ENCODE measurements around the gene LAMTOR5.
"Not testable (repeated sequence)": the region's sequence is repeated elsewhere in the genome, so short reads cannot be mapped to it uniquely, and the experiment has no call there.

LAMTOR5 gene

GRCh38 chr1:110407260-110408210, at the start of gene LAMTOR5:
TSS of gene LAMTOR5 (minus strand) at chr1:110407694. CDS start at chr1:110407620, 74 bp downstream.
- DNase-seq (ENCODE audit: low read depth): peak; percentile 84

- DNase-seq (ENCODE audit: low read depth): no peak
These were observed 49.7 kb upstream of the LAMTOR5 start for GRCh38 chr1:110457206-110457605.

- no peak for DNase-seq (ENCODE audit: low read depth)
These were observed 47.7 kb upstream of the LAMTOR5 start for GRCh38 chr1:110455151-110455550.

- no peak for DNase-seq (ENCODE audit: low read depth)
These were observed 46.8 kb upstream of the LAMTOR5 start for GRCh38 chr1:110454328-110454727.

GRCh38 chr1:110453829-110454228, 46.3 kb upstream of the LAMTOR5 start:
- DNase-seq (ENCODE audit: low read depth): no peak

- DNase-seq (ENCODE audit: low read depth): no peak
These were observed 44.8 kb upstream of the LAMTOR5 start for GRCh38 chr1:110452330-110452729.

- no peak for DNase-seq (ENCODE audit: low read depth)
These were observed 43.4 kb upstream of the LAMTOR5 start, which contains the start of gene PROK1 for GRCh38 chr1:110450929-110451328. TSS of gene PROK1 (plus strand) at chr1:110451149. CDS start at chr1:110451217, 68 bp downstream.

GRCh38 chr1:110449661-110450651, 42.5 kb upstream of the LAMTOR5 start:
- no peak for DNase-seq (ENCODE audit: low read depth)

GRCh38 chr1:110444561-110444960, 37.1 kb upstream of the LAMTOR5 start:
- DNase-seq (ENCODE audit: low read depth): no peak

- DNase-seq (ENCODE audit: low read depth): no peak
These were observed 36.0 kb upstream of the LAMTOR5 start for GRCh38 chr1:110443451-110443850.

- no peak for DNase-seq (ENCODE audit: low read depth)
These were observed 34.4 kb upstream of the LAMTOR5 start for GRCh38 chr1:110441888-110442287.

GRCh38 chr1:110440877-110441276, 33.4 kb upstream of the LAMTOR5 start:
- DNase-seq (ENCODE audit: low read depth): peak; percentile 31

- DNase-seq (ENCODE audit: low read depth): not testable (repeated sequence)
These were observed 32.4 kb upstream of the LAMTOR5 start for GRCh38 chr1:110439873-110440272.

GRCh38 chr1:110438893-110439292, 31.4 kb upstream of the LAMTOR5 start:
- DNase-seq (ENCODE audit: low read depth): no peak

GRCh38 chr1:110437645-110438299, 30.3 kb upstream of the LAMTOR5 start:
- DNase-seq (ENCODE audit: low read depth): not testable (repeated sequence)

GRCh38 chr1:110436635-110437034, 29.1 kb upstream of the LAMTOR5 start:
- DNase-seq (ENCODE audit: low read depth): no peak

GRCh38 chr1:110434946-110435345, 27.5 kb upstream of the LAMTOR5 start:
- no peak for DNase-seq (ENCODE audit: low read depth)

GRCh38 chr1:110433803-110434202, 26.3 kb upstream of the LAMTOR5 start:
- DNase-seq (ENCODE audit: low read depth): peak; percentile 35

- DNase-seq (ENCODE audit: low read depth): no peak
These were observed 25.7 kb upstream of the LAMTOR5 start for GRCh38 chr1:110433213-110433612.

GRCh38 chr1:110430901-110431300, 23.4 kb upstream of the LAMTOR5 start:
- no peak for DNase-seq (ENCODE audit: low read depth)

- DNase-seq (ENCODE audit: low read depth): no peak
These were observed 22.9 kb upstream of the LAMTOR5 start for GRCh38 chr1:110430366-110430765.

- DNase-seq (ENCODE audit: low read depth): no peak
These were observed 21.5 kb upstream of the LAMTOR5 start for GRCh38 chr1:110428946-110429345.

Measured in stromal cell of bone marrow (primary cell).